SK-N-SH treated with all-trans-retinoic acid at 6 μM for 48 hours (cell line): ENCODE measurements around the gene CHD3.

Experiments
- ATAC-seq: fragments of 200-7000 bp; cut with Tn5 transposase; 3 replicates; pipeline ENCODE4 v1.9.1; 2020; ENCODE audit warnings: mild to moderate bottlenecking, moderate library complexity
- ARNTL ChIP-seq: fragments of 450-650 bp; formaldehyde crosslinking; IDR thresholded peaks from 2 replicates; pipeline ENCODE4 v1.5.0; 2020; ENCODE audit warnings: low read depth, mild to moderate bottlenecking, moderate library complexity, borderline replicate concordance
- BACH2 ChIP-seq: fragments of 250-450 bp; sonication (Bioruptor Pico); IDR thresholded peaks from 2 replicates; pipeline ENCODE4 v1.9.0; 2021; ENCODE audit warnings: mild to moderate bottlenecking, borderline replicate concordance
- CREB5 ChIP-seq: fragments of 250-450 bp; sonication (Bioruptor Pico); IDR thresholded peaks from 2 replicates; pipeline ENCODE4 v1.5.1; 2020; ENCODE audit warnings: low read depth, mild to moderate bottlenecking, moderate library complexity
- CSDC2 ChIP-seq: fragments of 250-450 bp; sonication (Bioruptor Pico); IDR thresholded peaks from 2 replicates; pipeline ENCODE4 v1.5.0; 2020; ENCODE audit warnings: mild to moderate bottlenecking, moderate library complexity
- ESRRG ChIP-seq: fragments of 250-450 bp; sonication (Bioruptor Pico); IDR thresholded peaks from 2 replicates; pipeline ENCODE4 v1.6.1; 2021; ENCODE audit warnings: mild to moderate bottlenecking
- GLIS3 ChIP-seq: fragments of 250-450 bp; sonication (Bioruptor Pico); IDR thresholded peaks from 2 replicates; pipeline ENCODE4 v1.5.0; 2020; ENCODE audit warnings: mild to moderate bottlenecking, moderate library complexity
- ISL1 ChIP-seq: fragments of 250-450 bp; sonication (Bioruptor Pico); IDR thresholded peaks from 2 replicates; pipeline ENCODE4 v2.1.2; 2022; ENCODE audit warnings: mild to moderate bottlenecking, moderate library complexity
- RARB ChIP-seq: fragments of 250-450 bp; sonication (Bioruptor Pico); IDR thresholded peaks from 2 replicates; pipeline ENCODE4 v1.8.0; 2021; ENCODE audit warnings: mild to moderate bottlenecking, moderate library complexity
- SNAI2 ChIP-seq: fragments of 250-450 bp; sonication (Bioruptor Pico); IDR thresholded peaks from 2 replicates; pipeline ENCODE4 v1.5.0; 2020; ENCODE audit warnings: mild to moderate bottlenecking, moderate library complexity
- TCF4 ChIP-seq: fragments of 250-450 bp; sonication (Bioruptor Pico); IDR thresholded peaks from 2 replicates; pipeline ENCODE4 v1.8.0; 2021; ENCODE audit warnings: mild to moderate bottlenecking, moderate library complexity, borderline replicate concordance
- TOX ChIP-seq: fragments of 250-450 bp; sonication (Bioruptor Pico); IDR thresholded peaks from 2 replicates; pipeline ENCODE4 v1.8.0; 2021; ENCODE audit warnings: mild to moderate bottlenecking, moderate library complexity, borderline replicate concordance
- ZC3H10 ChIP-seq: fragments of 250-450 bp; sonication (Bioruptor Pico); IDR thresholded peaks from 2 replicates; pipeline ENCODE4 v1.5.1; 2021; ENCODE audit warnings: mild to moderate bottlenecking, moderate library complexity
- ZFP30 ChIP-seq: fragments of 450-650 bp; formaldehyde crosslinking; IDR thresholded peaks from 2 replicates; pipeline ENCODE4 v1.5.0; 2022; ENCODE audit warnings: mild to moderate bottlenecking, moderate library complexity
- ZNF70 ChIP-seq: fragments of 450-650 bp; formaldehyde crosslinking; IDR thresholded peaks from 2 replicates; pipeline ENCODE4 v1.5.0; 2020; ENCODE audit warnings: mild to moderate bottlenecking, moderate library complexity
- TF ChIP-seq, protein P1 (sequence below): fragments of 250-450 bp; sonication (Bioruptor Pico); IDR thresholded peaks from 2 replicates; pipeline ENCODE4 v1.8.0; 2021; ENCODE audit warnings: low read depth, mild to moderate bottlenecking, moderate library complexity, borderline replicate concordance
- TF ChIP-seq, protein P2 (sequence below): fragments of 250-450 bp; sonication (Bioruptor Pico); IDR thresholded peaks from 2 replicates; pipeline ENCODE4 v1.8.0; 2020; ENCODE audit warnings: mild to moderate bottlenecking, moderate library complexity, borderline replicate concordance
- TF ChIP-seq, protein P3 (sequence below): fragments of 250-450 bp; sonication (Bioruptor Pico); IDR thresholded peaks from 2 replicates; pipeline ENCODE4 v1.5.1; 2021; ENCODE audit warnings: mild to moderate bottlenecking, moderate library complexity
- TF ChIP-seq, protein P4 (sequence below): fragments of 250-450 bp; sonication (Bioruptor Pico); IDR thresholded peaks from 2 replicates; pipeline ENCODE4 v1.5.0; 2020; ENCODE audit warnings: mild to moderate bottlenecking, moderate library complexity

The CHD3 gene

DNA sequence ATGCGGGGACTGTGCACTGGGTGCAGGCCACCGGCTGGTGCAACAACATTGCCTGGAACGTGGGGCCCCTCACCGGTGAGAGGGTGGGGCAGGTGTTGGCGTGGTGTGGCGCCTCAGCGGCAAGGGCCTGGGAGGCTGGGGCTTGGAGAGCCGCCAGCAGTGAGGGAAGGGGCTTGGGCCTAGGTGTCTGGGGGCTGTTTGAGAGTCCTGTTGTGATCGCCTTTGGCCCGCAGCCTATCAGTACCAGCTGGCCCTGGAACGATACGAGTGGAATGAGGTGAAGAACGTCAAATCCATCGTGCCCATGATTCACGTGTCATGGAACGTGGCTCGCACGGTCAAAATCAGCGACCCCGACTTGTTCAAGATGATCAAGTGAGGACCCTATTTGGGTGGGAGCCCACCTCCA lies 36.3 kb upstream of the CHD3 start (continued):
- TF ChIP-seq TCF4: no peak
- TF ChIP-seq SNAI2 (CRISPR knock-in tag): no peak
- TF ChIP-seq CREB5 (CRISPR knock-in tag): no peak
- no peak for TF ChIP-seq GLIS3 (CRISPR knock-in tag)

DNA sequence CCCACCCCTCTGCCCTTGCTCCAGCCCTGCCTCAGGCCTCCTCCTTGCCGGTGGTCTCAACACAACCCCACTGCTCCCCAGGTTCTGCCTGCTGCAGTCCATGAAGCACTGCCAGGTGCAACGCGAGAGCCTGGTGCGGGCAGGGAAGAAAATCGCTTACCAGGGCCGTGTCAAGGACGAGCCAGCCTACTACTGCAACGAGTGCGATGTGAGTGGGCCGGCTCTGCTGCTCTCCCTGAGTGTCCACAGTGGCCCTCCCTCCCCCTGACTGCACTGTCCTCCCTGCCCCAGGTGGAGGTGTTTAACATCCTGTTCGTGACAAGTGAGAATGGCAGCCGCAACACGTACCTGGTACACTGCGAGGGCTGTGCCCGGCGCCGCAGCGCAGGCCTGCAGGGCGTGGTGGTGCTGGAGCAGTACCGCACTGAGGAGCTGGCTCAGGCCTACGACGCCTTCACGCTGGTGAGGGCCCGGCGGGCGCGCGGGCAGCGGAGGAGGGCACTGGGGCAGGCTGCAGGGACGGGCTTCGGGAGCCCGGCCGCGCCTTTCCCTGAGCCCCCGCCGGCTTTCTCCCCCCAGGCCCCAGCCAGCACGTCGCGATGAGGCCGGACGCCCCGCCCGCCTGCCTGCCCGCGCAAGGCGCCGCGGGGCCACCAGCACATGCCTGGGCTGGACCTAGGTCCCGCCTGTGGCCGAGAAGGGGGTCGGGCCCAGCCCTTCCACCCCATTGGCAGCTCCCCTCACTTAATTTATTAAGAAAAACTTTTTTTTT lies 35.5 kb upstream of the CHD3 start:
- TF ChIP-seq ISL1 (CRISPR knock-in tag) (no peak), RARB (CRISPR knock-in tag) (no peak), ARNTL (CRISPR knock-in tag) (no peak), TOX (no peak), CSDC2 (CRISPR knock-in tag) (no peak), CREB5 (CRISPR knock-in tag) (no peak), ZNF70 (CRISPR knock-in tag) (no peak), ESRRG (CRISPR knock-in tag) (no peak), ZFP30 (CRISPR knock-in tag) (no peak), ZC3H10 (CRISPR knock-in tag) (no peak)
- TF ChIP-seq, protein P1, sequence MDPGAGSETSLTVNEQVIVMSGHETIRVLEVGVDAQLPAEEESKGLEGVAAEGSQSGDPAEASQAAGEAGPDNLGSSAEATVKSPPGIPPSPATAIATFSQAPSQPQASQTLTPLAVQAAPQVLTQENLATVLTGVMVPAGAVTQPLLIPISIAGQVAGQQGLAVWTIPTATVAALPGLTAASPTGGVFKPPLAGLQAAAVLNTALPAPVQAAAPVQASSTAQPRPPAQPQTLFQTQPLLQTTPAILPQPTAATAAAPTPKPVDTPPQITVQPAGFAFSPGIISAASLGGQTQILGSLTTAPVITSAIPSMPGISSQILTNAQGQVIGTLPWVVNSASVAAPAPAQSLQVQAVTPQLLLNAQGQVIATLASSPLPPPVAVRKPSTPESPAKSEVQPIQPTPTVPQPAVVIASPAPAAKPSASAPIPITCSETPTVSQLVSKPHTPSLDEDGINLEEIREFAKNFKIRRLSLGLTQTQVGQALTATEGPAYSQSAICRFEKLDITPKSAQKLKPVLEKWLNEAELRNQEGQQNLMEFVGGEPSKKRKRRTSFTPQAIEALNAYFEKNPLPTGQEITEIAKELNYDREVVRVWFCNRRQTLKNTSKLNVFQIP (CRISPR knock-in tag): no peak
- ATAC-seq: no peak

DNA sequence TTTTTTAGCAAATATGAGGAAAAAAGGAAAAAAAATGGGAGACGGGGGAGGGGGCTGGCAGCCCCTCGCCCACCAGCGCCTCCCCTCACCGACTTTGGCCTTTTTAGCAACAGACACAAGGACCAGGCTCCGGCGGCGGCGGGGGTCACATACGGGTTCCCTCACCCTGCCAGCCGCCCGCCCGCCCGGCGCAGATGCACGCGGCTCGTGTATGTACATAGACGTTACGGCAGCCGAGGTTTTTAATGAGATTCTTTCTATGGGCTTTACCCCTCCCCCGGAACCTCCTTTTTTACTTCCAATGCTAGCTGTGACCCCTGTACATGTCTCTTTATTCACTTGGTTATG lies 34.9 kb upstream of the CHD3 start:
- TF ChIP-seq, protein P2, sequence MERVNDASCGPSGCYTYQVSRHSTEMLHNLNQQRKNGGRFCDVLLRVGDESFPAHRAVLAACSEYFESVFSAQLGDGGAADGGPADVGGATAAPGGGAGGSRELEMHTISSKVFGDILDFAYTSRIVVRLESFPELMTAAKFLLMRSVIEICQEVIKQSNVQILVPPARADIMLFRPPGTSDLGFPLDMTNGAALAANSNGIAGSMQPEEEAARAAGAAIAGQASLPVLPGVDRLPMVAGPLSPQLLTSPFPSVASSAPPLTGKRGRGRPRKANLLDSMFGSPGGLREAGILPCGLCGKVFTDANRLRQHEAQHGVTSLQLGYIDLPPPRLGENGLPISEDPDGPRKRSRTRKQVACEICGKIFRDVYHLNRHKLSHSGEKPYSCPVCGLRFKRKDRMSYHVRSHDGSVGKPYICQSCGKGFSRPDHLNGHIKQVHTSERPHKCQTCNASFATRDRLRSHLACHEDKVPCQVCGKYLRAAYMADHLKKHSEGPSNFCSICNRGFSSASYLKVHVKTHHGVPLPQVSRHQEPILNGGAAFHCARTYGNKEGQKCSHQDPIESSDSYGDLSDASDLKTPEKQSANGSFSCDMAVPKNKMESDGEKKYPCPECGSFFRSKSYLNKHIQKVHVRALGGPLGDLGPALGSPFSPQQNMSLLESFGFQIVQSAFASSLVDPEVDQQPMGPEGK (CRISPR knock-in tag): no peak
- TF ChIP-seq, protein P3, sequence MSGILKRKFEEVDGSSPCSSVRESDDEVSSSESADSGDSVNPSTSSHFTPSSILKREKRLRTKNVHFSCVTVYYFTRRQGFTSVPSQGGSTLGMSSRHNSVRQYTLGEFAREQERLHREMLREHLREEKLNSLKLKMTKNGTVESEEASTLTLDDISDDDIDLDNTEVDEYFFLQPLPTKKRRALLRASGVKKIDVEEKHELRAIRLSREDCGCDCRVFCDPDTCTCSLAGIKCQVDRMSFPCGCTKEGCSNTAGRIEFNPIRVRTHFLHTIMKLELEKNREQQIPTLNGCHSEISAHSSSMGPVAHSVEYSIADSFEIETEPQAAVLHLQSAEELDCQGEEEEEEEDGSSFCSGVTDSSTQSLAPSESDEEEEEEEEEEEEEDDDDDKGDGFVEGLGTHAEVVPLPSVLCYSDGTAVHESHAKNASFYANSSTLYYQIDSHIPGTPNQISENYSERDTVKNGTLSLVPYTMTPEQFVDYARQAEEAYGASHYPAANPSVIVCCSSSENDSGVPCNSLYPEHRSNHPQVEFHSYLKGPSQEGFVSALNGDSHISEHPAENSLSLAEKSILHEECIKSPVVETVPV (CRISPR knock-in tag): no peak
- TF ChIP-seq BACH2 (CRISPR knock-in tag) (no peak), ZFP30 (CRISPR knock-in tag) (no peak), RARB (CRISPR knock-in tag) (no peak), ARNTL (CRISPR knock-in tag) (no peak)
- TF ChIP-seq, protein P4, sequence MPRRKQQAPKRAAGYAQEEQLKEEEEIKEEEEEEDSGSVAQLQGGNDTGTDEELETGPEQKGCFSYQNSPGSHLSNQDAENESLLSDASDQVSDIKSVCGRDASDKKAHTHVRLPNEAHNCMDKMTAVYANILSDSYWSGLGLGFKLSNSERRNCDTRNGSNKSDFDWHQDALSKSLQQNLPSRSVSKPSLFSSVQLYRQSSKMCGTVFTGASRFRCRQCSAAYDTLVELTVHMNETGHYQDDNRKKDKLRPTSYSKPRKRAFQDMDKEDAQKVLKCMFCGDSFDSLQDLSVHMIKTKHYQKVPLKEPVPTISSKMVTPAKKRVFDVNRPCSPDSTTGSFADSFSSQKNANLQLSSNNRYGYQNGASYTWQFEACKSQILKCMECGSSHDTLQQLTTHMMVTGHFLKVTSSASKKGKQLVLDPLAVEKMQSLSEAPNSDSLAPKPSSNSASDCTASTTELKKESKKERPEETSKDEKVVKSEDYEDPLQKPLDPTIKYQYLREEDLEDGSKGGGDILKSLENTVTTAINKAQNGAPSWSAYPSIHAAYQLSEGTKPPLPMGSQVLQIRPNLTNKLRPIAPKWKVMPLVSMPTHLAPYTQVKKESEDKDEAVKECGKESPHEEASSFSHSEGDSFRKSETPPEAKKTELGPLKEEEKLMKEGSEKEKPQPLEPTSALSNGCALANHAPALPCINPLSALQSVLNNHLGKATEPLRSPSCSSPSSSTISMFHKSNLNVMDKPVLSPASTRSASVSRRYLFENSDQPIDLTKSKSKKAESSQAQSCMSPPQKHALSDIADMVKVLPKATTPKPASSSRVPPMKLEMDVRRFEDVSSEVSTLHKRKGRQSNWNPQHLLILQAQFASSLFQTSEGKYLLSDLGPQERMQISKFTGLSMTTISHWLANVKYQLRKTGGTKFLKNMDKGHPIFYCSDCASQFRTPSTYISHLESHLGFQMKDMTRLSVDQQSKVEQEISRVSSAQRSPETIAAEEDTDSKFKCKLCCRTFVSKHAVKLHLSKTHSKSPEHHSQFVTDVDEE (CRISPR knock-in tag): no peak
- no peak for ATAC-seq
